Testis (tissue), 3 donors: Measurements from ENCODE around the gene BMP6. TPM values are rescaled to one million over a fixed set of nuclear protein-coding genes. Genes with fewer than 3 reads are reported as not detected.

Source experiments
- DNase-seq: peaks from one replicate; pipeline ENCODE4 v3.0.0-alpha.2; 2019
- H3K27ac ChIP-seq, 2 donors: fragments of 200-600 bp; sonication (generic); one replicate each; pipeline ENCODE4 v1.5.1; 2019
- H3K27me3 ChIP-seq: fragments of 200-600 bp; sonication (generic); one replicate; pipeline ENCODE4 v1.5.1; 2019
- H3K36me3 ChIP-seq: fragments of 200-600 bp; sonication (generic); one replicate; pipeline ENCODE4 v1.5.1; 2017; ENCODE audit warnings: low read depth; ENCODE audit errors: missing control alignments
- H3K4me1 ChIP-seq: fragments of 200-600 bp; sonication (generic); one replicate; pipeline ENCODE4 v1.5.1; 2019
- H3K4me3 ChIP-seq, 2 donors: fragments of 200-600 bp; sonication (generic); one replicate each; pipeline ENCODE4 v1.5.1; 2017 to 2019
- H3K9me3 ChIP-seq: fragments of 200-600 bp; sonication (generic); one replicate; pipeline ENCODE4 v1.5.1; 2017
- CTCF ChIP-seq, 3 experiments: fragments of 450-650 bp in 2 of 3; fragments of 200-600 bp in 1 of 3; sonication (generic) in 1 of 3; IDR thresholded peaks; one replicate each; pipeline ENCODE4 v1.5.1; 2016 to 2019; ENCODE audit warnings: antibody characterized with exemption in 3 of 3, mild to moderate bottlenecking in 2 of 3, moderate library complexity in 1 of 3
- POLR2A ChIP-seq: fragments of 450-650 bp; IDR thresholded peaks from one replicate; pipeline ENCODE4 v1.6.1; 2017; ENCODE audit warnings: antibody characterized with exemption, mild to moderate bottlenecking, moderate library complexity
- WGBS, 2 donors: methylation state at CpG; one replicate each; pipeline ENCODE4 v1.1.5; 2018; 5-methylcytosine and 5-hydroxymethylcytosine counted together
- intact Hi-C: fragments of 100-400 bp; cut with DNase I; formaldehyde crosslinking; loops from one replicate; pipeline ENCODE4 v1.15.1; 2023; ENCODE audit warnings: low total_unique reads
- polyA plus RNA-seq: library from polyadenylated mRNA; stranded (reverse); fragments of 350-450 nt; fragmentation: Illumina TruSeq; extraction: RNeasy Lipid Tissue Mini Kit (QIAGEN cat#74804); gene quantifications from one replicate; pipeline ENCODE4 v1.2.3, GENCODE V29; 2014; ENCODE audit warnings: low read depth, low replicate concordance; ENCODE audit not compliant: insufficient read depth
- total RNA-seq, 2 donors: library from RNA; depleted of rRNA; stranded (reverse); fragments of >200 nt; gene quantifications; one replicate each; pipeline ENCODE4 v1.2.3, GENCODE V29; 2016

The BMP6 gene
- total and polyA plus RNA-seq, 3 donors from 2014 or later = 6.2 to 13.6 (median 11.4) TPM

GRCh38 chr6:7846966-7847818 lies 121.3 kb downstream of the BMP6 start:
- Histone ChIP-seq H3K36me3 (no peaks in the 10 kb centered on the region), H3K27me3 (no peaks in the 10 kb centered on the region), H3K4me3 (no peak overlapping the region), H3K4me1 (no peaks in the 10 kb centered on the region), H3K27ac (no peak overlapping the region), H3K9me3 (no peaks in the 10 kb centered on the region)
- 52 to 78% methylated on average over 7 of the region's 7 CpGs for WGBS, 2 donors
- no peak for DNase-seq
- intact Hi-C loops = no loop called here
- TF ChIP-seq CTCF (IDR thresholded peaks at IDR 0.05) (no peak), POLR2A (no peak)

GRCh38 chr6:7848229-7848628 lies 122.3 kb downstream of the BMP6 start:
- TF ChIP-seq CTCF (IDR thresholded peaks at IDR 0.05) = no peak
- TF ChIP-seq POLR2A = no peak
- WGBS, 2 donors = 89 to 94% methylated on average over 4 of the region's 4 CpGs
- intact Hi-C loops = no loop called here
- Histone ChIP-seq H3K27me3 (no peaks in the 10 kb centered on the region), H3K27ac (no peak overlapping the region), H3K36me3 (no peaks in the 10 kb centered on the region), H3K4me3 (no peak overlapping the region), H3K9me3 (no peaks in the 10 kb centered on the region), H3K4me1 (no peaks in the 10 kb centered on the region)
- no peak for DNase-seq

GRCh38 chr6:7851780-7852179 lies 125.9 kb downstream of the BMP6 start:
- Histone ChIP-seq H3K36me3 (no peaks in the 10 kb centered on the region), H3K27me3 (no peaks in the 10 kb centered on the region), H3K9me3 (no peaks in the 10 kb centered on the region), H3K4me1 (no peaks in the 10 kb centered on the region), H3K4me3 (no peak overlapping the region), H3K27ac (no peak overlapping the region)
- DNase-seq = no peak
- TF ChIP-seq POLR2A = no peak
- TF ChIP-seq CTCF (IDR thresholded peaks at IDR 0.05) = no peak
- intact Hi-C loops = no loop called here

GRCh38 chr6:7859591-7859990 lies 133.7 kb downstream of the BMP6 start:
- no peak for DNase-seq
- TF ChIP-seq CTCF (IDR thresholded peaks at IDR 0.05) = no peak
- no peak for TF ChIP-seq POLR2A
- H3K27me3 ChIP-seq = no peaks in the 10 kb centered on the region
- 65 to 70% methylated on average over 6 of the region's 6 CpGs for WGBS, 2 donors
- no peaks in the 10 kb centered on the region for H3K4me1 ChIP-seq
- H3K27ac ChIP-seq = no peak overlapping the region
- no peaks in the 10 kb centered on the region for H3K36me3 ChIP-seq
- intact Hi-C loops = no loop called here
- no peak overlapping the region for H3K4me3 ChIP-seq
- H3K9me3 ChIP-seq = no peaks in the 10 kb centered on the region

- no peak for DNase-seq
- intact Hi-C loops = no loop called here
These were observed 139.9 kb downstream of the BMP6 start for GRCh38 chr6:7865781-7866180.

More at GRCh38 chr6:7865781-7866180, 139.9 kb downstream of the BMP6 start:
- no peaks in the 10 kb centered on the region for H3K27me3 ChIP-seq
- H3K36me3 ChIP-seq = no peaks in the 10 kb centered on the region
- no peak overlapping the region for H3K4me3 ChIP-seq
- TF ChIP-seq POLR2A = no peak
- TF ChIP-seq CTCF (IDR thresholded peaks at IDR 0.05) = no peak
- no peaks in the 10 kb centered on the region for H3K4me1 ChIP-seq
- no peaks in the 10 kb centered on the region for H3K9me3 ChIP-seq
- H3K27ac ChIP-seq = no peak overlapping the region
- 73 to 77% methylated on average over 6 of the region's 6 CpGs for WGBS, 2 donors
